LHCN-M2 (cell line): ENCODE results near the gene TBC1D5. TPM values are rescaled to one million over a fixed set of nuclear protein-coding genes. Genes with fewer than 3 reads are reported as not detected.
A peak's percentile ranks its signal among the peaks of the same experiment; 100 is the strongest.

Experiments used
- DNase-seq: peaks from one replicate; pipeline ENCODE4 v3.0.0-alpha.2; 2012; ENCODE audit warnings: low read depth
- total RNA-seq: library from RNA; depleted of rRNA; stranded (reverse); fragments of >200 nt; gene quantifications from 2 replicates; pipeline ENCODE4 v1.2.3, GENCODE V29; 2014

TBC1D5 gene
- total RNA-seq, 1 experiment from 2014 or later, result 92.2 TPM

DNA sequence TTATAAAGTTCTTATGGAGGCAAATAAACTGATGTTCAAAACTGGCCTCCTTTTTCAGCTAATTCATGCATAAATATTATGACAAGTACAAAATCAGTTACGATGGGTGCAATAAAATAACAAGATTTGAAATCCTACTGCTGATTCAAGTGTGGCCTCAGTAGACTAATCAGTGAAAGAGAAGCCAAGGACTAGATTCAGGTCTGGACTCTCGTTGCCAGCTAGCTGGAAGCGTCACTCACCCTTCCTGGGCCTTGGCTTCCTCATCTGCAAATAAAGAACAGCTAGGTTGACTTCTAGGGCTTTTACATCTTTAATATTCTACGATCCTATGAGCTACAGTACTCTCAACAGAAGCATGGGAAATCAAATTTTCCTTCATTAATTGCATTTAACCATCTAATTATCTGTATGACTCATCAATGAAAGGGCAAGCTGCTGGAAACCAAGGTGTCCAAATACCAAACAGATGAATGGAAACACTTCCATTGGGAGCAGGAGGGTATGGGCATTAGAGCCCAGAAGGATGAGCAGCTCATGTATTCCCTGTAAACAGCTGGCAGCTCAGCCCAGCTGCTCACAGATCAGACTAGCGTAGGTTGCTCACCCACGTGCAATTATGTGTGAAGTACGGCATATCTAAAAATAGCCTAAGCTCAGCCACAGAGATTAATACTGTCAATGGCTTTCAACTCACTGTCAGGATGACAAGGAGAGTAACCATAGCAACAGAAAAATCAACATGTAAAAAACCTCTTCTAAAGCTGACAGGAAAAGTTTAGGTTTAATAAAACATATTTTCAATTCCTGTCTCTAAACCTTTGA, 562.8 kb downstream of the TBC1D5 start:
- peak; percentile 82 for DNase-seq

DNA sequence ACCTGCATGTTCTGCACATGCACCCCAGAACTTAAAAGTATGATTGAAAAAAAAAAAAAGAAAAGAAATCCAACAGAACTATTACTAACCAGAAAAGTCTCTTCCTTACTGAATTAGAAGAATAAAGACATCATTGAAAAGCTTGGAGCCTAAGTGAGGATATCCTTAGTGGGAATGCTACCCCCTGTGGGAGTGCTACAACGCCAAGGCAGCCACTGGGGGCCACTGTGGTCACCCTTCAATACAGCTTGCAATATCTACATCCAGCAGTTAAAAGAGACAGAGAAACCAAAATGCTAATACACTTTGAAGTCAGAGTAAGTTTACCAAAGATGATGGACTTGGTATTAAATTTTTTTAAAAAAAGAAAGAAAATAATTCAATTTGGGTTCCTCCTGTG, 565.7 kb downstream of the TBC1D5 start:
- DNase-seq, result no peak

DNA sequence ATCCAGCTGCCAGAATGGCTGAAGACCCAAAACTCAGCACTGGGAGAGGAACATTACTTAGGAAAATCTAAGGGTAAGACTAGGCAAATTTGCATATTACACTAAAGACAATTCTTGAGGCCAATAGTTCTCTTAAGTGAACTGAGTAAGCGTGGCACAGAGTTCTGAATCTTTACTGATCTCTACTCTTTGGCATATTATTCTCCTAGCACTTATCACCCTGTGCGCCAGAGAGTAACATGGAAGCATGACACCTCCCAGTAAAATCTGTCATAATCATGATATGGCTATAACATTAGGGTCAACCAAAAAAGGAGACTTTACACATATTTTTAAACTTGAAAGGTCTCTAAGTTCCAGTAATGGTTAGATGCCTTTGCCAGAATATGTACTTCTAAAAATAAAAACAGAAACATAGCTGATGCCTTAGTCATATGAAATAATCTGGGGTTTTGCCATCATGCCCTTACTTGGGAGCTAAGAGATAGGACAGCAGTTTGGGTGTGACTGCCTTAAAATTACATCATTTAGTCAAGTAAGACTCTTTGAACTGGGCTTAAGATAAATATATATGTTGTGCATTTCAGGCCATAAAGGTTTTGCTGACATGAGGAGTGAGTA, 567.1 kb downstream of the TBC1D5 start:
- peak; percentile 82 for DNase-seq

DNA sequence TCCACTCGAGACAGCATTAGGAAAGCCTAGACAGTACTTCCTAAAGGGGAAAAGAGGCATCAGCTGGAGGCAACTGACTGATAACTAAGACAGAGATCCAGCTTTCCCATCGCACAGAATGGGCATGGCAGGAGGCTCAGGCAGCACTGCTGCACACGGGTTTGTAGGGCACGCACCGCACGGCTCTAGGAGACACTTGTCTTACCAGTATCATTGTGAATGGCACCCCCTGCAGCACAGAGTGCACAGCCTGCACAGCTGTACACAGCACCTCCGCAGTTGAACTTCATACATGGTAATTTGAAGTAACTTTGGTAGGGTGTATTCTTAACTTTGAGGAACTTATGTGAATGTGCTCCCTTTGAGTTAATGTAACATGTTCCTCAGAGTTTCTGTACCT, 576.1 kb downstream of the TBC1D5 start:
- no peak for DNase-seq

DNA sequence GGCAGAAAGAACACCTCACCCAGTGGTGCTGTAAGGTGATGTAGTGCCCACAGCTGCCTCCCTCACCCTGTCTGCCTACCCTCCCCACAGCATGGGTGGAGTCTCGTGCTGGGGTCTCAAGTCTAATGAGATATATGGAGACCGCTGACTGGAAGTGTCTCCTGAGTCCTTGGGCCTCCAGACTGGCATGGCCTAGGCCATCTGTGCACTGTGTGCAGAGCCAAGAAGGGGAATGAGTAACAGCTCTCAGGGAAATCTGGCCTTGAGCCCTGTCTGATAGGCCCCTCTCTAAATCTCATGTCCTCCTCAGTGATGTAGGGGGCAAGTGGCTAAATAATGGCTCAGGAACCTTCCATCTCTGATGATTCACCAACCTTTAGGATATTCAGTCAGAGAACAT, 580.3 kb downstream of the TBC1D5 start:
- DNase-seq, result no peak

DNA sequence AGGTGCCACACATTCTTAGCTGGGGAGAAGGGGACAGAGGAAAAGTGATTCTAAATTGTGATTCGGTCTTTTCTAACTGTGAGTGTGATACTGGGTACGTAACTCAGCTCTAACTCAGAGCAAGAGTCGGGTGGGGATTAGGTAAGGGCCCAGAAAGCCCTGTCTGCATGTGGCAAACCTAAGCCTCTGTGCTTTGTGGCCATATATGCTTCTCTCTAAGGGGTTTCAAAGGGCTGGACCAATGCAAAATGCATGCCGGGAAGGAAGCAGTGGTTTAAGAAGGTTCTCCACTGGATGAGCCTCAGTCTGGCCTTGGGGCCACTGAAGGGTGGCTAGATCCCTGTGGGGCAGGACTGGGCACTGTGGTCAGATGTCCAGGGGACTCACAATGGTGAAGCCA, 581.8 kb downstream of the TBC1D5 start:
- DNase-seq, result no peak

DNA sequence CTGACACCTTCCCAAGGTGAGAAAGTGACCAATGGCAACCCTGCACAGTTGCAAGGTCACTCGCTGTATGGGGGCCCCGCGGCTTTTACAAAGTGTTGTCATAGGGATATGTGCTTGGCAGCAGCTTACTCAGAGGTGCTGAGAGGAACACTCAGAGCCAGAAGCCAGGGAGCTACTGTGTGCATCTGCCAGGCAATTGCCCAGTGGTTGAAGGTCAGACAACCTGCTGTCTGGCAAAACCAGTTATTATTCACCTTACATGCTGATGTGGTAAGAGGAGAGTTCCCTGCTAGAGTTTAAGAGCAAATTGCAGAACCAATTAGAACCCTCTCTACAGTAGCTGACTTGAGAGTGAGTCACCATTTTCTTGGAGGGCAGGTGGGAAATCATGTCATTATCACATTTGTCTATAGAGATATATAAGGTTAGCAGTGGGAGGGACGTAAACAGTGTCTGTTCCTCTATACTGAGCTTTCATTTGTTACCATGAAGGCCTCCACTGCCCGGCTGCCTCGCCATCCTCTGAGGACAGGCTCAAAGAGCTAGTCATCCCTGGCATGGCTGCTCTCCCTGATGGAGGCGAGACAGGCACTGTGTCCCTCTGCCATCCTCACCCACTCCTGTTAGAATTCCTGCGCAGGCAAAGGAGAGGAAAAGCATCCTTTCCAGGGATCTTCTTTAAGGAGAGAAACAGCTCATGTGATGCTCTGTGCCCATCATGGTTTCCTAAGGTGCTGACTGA, 583.3 kb downstream of the TBC1D5 start:
- DNase-seq, result peak; percentile 16

DNA sequence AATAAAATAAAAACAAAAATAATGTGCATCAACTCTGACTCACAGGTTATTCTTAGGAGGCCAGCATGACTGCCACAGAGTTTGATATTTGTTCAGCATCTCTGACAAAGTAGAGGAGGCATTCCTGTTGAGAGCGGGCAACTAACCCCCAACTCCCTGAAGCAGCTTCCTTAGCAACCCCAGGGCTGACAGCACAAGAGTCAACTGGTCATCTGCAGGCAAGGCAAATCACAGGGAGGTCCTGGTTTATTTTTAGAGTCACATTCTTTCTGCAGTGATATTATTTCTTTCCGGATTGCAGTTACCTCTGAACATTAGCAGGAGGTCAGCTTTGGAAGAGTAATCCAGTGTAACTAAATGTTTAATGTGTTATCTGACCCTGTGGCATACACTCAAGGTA, 584.7 kb downstream of the TBC1D5 start:
- peak; percentile 83 for DNase-seq

DNA sequence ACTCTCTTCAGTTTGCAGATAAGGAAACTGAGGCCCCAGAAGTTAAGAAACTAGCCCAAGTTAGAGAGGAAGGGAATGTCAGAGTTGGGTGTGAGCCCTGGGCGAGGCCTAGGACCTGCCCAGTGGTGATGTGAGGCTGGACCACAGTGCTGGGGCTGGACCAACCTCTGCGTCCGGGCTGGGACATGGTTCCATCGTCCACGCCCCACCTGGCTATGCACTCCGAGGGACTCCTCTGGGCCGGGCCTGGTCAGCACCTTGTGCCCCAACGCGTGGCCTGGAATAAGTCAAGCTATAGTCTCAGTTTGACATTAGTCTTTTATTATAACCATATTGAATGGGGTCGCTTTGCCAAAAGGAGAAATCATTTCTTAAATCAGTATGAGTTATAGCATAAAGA, 585.6 kb downstream of the TBC1D5 start:
- DNase-seq, result no peak

DNA sequence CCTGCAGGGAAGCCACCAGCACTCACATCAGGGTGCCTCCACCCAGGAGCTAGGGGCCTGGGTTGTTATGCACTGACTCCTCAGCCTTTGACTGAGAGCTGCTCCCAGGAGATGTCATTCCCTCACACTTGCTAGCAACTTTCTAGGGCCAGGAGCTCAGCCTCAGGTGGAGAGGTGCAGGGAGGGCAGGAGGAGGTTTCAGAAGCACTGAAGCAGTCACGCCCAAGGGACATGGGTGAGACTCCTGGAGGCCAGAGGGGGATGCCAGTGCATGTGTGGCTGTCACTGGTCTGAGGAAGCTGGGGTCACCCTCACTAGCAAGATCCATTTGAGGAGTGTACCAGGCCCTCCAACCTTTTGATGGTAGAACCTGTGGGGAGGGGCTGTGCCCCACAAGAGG, 586.5 kb downstream of the TBC1D5 start:
- DNase-seq, result no peak

DNA sequence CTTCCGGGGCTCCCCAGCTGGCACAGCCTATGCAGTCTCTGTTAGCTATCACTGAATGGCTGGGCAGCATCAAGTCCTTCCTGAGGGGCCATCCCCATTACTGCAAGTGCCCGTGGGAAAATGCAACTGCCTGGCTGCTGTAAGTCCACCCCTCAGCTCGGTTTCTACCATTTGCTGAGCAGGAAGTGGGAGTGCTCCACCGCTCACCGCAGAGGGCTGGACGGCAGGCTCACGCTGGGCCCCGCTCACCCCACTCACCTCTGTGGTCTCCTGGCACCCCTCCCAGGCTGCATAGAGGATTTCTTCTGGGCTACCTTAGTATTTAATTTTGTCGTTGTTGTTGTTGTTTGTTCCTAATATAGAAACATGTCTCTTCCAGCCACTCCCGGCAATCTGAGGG, 587.5 kb downstream of the TBC1D5 start:
- DNase-seq, result no peak

DNA sequence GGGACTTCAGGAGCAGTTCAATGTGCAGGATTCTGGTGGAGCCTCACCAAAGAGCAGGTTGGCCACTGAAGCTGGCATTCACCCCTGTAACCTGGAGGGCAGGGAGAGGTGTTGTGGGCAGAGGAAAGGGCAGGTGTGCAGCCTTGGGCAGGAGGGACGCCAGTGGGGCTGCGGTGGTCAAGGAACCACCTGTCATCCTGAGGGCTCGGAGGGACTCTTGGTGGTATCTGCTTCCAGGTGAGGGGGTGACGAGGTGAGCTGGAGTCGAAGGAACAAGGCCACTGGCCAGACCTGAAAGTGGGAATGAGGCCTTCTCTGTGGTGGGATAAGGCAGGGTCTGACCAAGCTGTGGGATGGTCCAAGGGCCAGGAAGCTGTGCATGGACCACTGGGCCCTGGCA, 588.2 kb downstream of the TBC1D5 start:
- DNase-seq, result no peak

DNA sequence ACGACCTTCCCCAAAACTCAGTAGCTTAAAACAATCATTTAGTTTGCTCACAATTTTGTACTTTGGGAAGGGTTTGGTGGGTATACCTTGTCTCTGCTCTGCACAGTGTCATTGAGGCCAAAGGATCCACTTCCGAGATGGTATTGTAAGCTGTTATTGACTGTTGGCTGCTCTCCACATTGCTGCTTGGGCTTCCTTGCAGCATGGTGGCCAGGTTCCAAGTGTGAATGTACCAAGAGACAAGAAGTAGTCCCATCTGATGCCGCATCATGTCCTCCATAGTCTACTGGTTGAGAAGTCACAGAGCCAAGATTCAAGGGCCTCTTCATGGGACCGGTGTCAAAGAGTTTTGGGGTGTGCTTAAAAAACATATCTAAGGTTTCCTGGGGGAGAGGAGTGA, 589.2 kb downstream of the TBC1D5 start:
- DNase-seq, result no peak

DNA sequence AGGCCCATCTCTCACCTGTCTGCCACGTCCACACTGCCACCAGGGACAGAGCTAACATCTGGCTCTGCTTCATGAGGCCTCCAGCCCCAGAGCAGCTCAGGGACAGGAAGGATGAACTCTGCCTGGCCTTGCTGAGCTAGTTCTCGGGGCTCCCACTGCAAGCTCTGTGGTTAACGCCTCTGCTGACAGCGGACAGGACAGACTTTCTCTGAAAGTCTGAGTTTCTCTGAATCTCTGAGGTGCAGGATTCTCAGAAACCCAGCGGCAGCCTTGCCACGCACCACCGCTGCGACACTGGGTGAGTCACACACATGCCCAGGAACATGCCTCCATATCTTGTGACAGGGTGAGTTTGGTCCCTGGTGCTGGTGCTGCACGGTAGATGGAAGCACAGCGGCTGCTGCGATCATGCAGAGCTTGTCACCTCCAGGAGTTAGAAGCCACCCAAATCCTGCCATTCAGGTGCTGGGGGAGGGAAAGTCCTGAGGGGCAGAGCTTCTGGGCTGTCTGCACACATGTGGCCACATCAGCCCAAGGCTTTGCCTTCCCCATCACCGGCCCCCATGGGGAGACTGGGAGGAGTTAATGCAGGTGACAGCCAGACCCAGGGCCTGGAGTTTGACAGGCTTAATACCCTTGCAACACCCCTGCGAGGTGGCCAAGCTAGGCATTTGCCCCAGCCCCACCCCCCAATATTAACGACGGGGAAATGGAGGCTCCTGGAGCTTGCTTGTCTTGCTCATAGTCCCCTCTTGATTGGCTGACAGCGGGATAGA, 590.6 kb downstream of the TBC1D5 start:
- DNase-seq, result no peak

DNA sequence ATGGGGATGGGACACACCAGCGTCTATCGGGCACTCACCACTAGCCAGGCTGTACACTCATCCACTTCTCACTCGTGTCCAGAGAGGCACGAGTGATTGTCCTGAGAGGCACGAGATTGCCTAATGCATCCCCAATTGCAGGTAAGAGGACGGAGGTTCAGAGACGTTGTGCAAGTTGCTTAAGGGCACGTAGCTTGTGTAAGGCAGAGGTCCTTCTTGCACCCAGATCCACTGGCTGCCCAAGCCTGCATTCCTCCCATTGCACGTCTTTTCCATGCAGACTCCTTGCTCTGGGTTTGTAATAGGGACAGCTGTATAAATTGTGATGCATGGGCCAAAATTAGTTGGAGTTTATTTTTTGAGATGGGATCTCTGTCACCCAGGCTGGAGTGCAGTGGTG, 593.4 kb downstream of the TBC1D5 start:
- no peak for DNase-seq

DNA sequence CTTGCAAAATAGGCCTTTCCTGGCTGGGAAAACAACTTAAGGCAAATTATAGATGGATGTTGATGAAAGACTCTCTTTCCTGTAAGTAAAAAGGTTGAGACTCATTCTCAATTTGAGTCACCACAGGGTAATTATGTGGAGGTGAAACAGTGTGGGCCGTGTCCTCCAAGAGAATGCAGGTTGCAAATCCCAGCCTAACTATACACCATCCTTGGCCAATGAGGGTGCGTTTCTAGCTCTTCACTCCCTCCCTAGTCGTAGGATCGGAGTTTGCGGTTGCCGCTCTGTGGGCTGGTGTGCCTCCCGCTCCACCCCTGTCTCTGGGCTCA, 597.8 kb downstream of the TBC1D5 start:
- no peak for DNase-seq

DNA sequence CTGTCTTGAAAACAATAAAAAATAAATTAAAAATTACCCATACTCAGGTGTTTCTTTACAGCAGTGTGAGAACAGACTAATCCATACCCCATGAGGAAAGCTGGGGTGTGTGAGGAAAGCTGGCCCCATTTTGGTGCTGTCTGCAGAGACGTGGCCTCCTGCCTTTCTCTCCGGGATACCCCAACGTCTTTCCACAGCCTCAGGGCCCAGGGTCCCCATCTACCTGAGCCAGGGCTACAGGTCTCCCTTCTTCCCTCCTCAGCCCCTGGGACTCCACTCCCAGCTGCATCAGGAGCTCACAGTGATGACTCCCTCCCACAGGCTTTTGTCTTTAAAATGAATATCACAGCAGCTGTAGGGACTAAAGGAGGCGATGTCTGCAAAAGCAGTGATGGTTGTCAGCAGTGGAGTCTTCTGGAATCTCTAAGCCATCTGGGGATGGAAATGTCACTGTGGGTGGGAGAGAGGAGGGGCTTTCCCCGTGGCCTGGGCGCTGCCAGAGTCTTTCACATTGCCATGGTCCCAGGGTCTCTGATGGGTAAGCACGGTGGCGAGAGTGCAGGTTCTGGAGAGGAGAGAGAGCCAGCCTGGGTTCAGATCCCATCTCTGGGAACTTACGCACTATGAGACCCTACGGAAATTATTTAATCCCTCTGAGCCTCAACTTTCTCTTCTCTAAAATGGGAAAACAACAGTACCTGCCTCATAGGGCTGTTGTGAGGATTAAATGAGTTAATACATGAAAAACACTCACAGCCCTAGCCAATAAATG, 598.4 kb downstream of the TBC1D5 start:
- DNase-seq, result no peak

DNA sequence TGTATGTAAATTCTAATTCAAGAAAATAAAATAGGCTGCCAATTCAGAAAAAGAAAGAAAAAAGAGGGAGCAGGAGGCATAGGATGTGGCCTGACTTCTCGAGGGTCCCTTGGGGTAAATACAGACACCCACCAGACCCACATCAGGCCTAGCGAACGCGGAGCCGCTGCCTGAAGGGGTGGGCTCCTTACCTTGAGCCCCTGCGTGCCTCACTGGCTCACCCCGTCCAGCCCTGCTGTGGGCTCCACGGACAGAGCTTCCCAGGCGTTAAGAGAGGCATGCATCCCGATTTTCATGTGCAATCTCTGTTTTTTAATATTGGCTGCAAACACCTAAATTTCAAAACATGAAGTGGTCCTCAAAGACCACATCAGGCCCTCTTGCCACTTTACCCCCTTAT, 599.9 kb downstream of the TBC1D5 start:
- DNase-seq, result no peak

DNA sequence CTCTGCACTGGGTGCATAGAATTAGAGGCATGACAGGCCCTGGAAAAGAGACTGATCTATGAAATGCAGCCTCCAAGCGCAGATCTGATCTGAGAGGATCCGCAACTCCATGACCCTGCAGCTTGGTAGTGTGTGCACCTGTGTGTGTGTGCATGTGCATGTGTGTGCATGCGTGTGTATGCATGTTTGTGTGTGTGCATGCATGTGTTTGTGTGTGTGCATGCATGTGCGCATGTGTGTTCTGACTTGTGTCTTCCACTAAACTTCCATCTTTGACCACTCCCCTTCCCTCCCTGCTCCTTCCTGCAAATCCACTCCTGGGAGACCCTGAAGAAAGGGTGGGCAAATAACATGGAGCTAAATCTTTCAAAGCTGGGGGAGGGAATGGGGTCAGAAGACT, 600.7 kb downstream of the TBC1D5 start:
- no peak for DNase-seq

DNA sequence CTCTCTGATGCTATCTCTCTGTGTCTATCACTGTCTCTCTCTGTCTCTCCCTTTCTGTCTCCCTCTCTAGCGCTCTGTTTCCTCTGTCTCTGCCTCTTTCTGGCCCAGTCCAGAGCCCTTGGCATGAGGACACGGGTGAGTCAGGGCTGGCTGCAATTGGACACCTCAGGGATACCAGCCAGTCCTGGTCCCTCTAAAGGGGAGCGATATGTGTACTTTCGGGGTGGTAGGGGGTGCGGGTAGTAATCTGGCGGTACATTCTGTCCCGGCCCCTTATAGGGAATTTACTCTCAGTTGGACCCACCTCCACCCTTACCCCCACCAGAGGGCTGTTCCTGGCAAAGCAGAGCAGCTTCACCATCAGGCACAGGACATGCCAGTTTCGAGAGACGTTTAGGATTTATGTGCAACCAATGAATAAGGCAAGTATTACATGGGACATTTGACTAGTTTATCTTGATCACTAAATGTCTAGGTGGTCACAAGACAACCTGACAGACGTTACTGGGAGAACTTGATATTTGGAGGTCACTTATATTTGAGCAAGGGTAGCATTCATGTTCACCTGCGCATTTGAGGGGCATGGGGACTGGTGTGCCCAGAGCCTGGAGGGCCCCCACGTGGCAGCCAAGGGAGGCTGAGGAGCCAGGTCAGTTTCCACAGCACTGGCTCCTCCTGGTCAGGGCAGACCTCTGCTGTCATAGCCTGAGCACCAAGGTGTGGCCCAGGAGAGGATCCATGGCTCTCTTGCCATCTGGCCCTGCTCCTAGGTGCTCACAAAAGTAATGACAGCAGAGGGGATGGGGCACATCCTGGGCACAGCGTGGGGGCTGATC, 601.5 kb downstream of the TBC1D5 start:
- peak; percentile 36 for DNase-seq
